Panc1 (cell line): Measurements from ENCODE around the gene JDP2. TPM values are rescaled to one million over a fixed set of nuclear protein-coding genes. Genes with fewer than 3 reads are reported as not detected.

ENCODE experiments used
- ATAC-seq: fragments of 200-7000 bp; cut with Tn5 transposase; 2 replicates; pipeline ENCODE4 v1.9.1; 2020; ENCODE audit warnings: mild to moderate bottlenecking, moderate library complexity
- BruUV-seq: library from RNA; stranded (reverse); fragments of 400-500 nt; replicated peaks from 2 replicates; lab custom pipeline; 2021; lab: Mats Ljungman, UMichigan
- CTCF ChIA-PET: fragments of 300-600 bp; sonication (Branson Sonifier 250); formaldehyde crosslinking; loops from one replicate; lab custom pipeline; 2022; ENCODE audit warnings: antibody characterized with exemption; lab: Charles Lee
- POLR2A ChIA-PET: fragments of 300-600 bp; sonication (Branson Sonifier 250); formaldehyde crosslinking; loops from one replicate; lab custom pipeline; 2022; ENCODE audit warnings: antibody characterized with exemption; lab: Charles Lee
- DNase-seq: peaks from one replicate; pipeline ENCODE4 v3.0.0-alpha.2; 2010; ENCODE audit warnings: low read depth, low spot score
- H3K27ac ChIP-seq: 2 replicates; pipeline ENCODE4 v1.5.1; 2011; ENCODE audit warnings: mild to moderate bottlenecking, low read length, inconsistent platforms
- H3K27me3 ChIP-seq: fragments of 200-500 bp; sonication (Bioruptor generic); 2 replicates; pipeline ENCODE4 v1.6.0; 2014; ENCODE audit warnings: low read length, inconsistent platforms; ENCODE audit not compliant: control insufficient read depth, insufficient read depth
- H3K36me3 ChIP-seq: fragments of 200-500 bp; sonication (Bioruptor generic); 2 replicates; pipeline ENCODE4 v1.5.1; 2014; ENCODE audit warnings: inconsistent platforms, mild to moderate bottlenecking, low read length, moderate library complexity; ENCODE audit not compliant: control insufficient read depth, insufficient read depth
- H3K4me1 ChIP-seq: 2 replicates; pipeline ENCODE4 v1.5.1; 2011; ENCODE audit warnings: inconsistent platforms, mild to moderate bottlenecking, low read length, moderate library complexity; ENCODE audit not compliant: control insufficient read depth, insufficient read depth
- H3K4me3 ChIP-seq, 2 experiments: 2 replicates each; pipeline ENCODE4 v1.5.1; 2011 to 2012; ENCODE audit warnings: low read depth in 2 of 2, low read length in 2 of 2, mild to moderate bottlenecking in 2 of 2, inconsistent platforms in 1 of 2, moderate library complexity in 1 of 2
- H3K9me3 ChIP-seq: fragments of 200-500 bp; sonication (Bioruptor generic); 2 replicates; pipeline ENCODE4 v1.5.1; 2014; ENCODE audit warnings: low read depth, mild to moderate bottlenecking, inconsistent platforms, low read length, moderate library complexity; ENCODE audit not compliant: control insufficient read depth, insufficient read depth
- POLR2AphosphoS5 ChIP-seq: IDR thresholded peaks from 2 replicates; pipeline ENCODE4 v1.6.1; 2012; ENCODE audit warnings: mild to moderate bottlenecking, low read depth, low read length, moderate library complexity
- REST ChIP-seq, 2 experiments: IDR thresholded peaks; 2 replicates each; pipeline ENCODE4 v1.6.1; 2011 to 2012; ENCODE audit warnings: low read depth in 2 of 2, control low read depth in 1 of 2, low read length in 1 of 2, mild to moderate bottlenecking in 1 of 2, moderate library complexity in 1 of 2; ENCODE audit not compliant: insufficient read depth in 1 of 2
- SIN3A ChIP-seq: IDR thresholded peaks from 2 replicates; pipeline ENCODE4 v1.6.1; 2012; ENCODE audit warnings: low read depth, mild to moderate bottlenecking, low read length, moderate library complexity, borderline replicate concordance; ENCODE audit not compliant: insufficient read depth
- TCF7L2 ChIP-seq: IDR thresholded peaks from 2 replicates; pipeline ENCODE4 v1.6.1; 2011; ENCODE audit warnings: mild to moderate bottlenecking, low read depth, low read length, inconsistent platforms
- in situ Hi-C: cut with HindIII; loops from 2 replicates; pipeline ENCODE4 v1.10.0; 2016; ENCODE audit warnings: low sequenced_read_pairs, low pct_unique_long_range_greater_than_20kb
- intact Hi-C: fragments of 100-400 bp; cut with micrococcal nuclease; formaldehyde crosslinking; loops from one replicate; pipeline ENCODE4 v1.10.0; 2022; ENCODE audit not compliant: unreplicated experiment
- total RNA-seq: library from RNA; stranded (reverse); gene quantifications from one replicate; pipeline ENCODE4 v1.2.1, GENCODE V29; 2021; ENCODE audit not compliant: unreplicated experiment
- TF ChIP-seq, protein P1 (sequence below): fragments of 450-650 bp; IDR thresholded peaks from 2 replicates; pipeline ENCODE4 v1.5.1; 2017; ENCODE audit warnings: mild to moderate bottlenecking

The JDP2 gene
- total RNA-seq, 1 experiment from 2014 or later, result 17.5 TPM

DNA sequence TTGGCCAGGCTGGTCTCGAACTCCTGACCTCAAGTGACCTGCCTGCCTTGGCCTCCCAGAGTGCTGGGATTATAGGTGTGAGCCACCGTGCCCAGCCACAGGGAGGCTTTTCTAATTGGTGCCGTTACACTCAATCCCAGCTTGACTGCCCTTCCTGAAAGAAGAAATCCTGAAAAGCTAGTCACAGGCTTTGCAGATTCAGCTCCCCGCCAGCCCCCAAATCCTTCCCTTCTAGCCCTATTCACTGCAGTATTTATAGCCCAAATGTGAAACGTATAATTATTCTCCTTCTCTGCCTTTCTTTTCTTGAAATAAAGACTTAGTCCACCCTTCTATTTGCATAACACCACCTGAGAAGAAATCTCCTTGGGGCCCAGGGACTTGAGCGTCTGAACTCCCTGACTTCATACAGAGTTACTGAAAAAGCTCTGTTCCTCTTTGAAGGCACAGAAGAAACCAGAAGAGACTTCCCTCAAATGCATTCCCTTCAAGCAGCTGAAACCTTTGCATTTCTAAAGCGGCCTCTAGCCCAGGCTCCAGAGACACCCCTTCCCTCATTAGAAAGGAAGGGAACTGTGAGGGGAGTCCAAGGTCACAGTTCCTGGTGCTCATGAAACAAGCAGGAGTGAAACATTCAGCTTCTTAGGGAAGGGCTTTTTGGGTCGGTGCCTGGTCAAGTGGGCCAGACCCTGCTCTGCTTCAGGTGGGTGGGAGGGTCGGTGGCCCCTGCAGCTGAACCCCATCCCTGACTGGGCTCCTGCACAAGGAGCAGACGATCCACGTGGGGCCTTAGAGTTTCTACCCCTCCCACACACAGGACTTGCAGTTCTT lies 52.2 kb downstream of the JDP2 start:
- no peak for TF ChIP-seq TCF7L2
- TF ChIP-seq POLR2AphosphoS5, result no peak
- TF ChIP-seq REST (IDR thresholded peaks at IDR 0.05; ENCODE audit: insufficient read depth in 1 of 2, low read depth in 2 of 2, low read length in 1 of 2), result no peak
- TF ChIP-seq SIN3A, result no peak
- TF ChIP-seq, protein P1, sequence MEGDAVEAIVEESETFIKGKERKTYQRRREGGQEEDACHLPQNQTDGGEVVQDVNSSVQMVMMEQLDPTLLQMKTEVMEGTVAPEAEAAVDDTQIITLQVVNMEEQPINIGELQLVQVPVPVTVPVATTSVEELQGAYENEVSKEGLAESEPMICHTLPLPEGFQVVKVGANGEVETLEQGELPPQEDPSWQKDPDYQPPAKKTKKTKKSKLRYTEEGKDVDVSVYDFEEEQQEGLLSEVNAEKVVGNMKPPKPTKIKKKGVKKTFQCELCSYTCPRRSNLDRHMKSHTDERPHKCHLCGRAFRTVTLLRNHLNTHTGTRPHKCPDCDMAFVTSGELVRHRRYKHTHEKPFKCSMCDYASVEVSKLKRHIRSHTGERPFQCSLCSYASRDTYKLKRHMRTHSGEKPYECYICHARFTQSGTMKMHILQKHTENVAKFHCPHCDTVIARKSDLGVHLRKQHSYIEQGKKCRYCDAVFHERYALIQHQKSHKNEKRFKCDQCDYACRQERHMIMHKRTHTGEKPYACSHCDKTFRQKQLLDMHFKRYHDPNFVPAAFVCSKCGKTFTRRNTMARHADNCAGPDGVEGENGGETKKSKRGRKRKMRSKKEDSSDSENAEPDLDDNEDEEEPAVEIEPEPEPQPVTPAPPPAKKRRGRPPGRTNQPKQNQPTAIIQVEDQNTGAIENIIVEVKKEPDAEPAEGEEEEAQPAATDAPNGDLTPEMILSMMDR, result no peak
- in situ Hi-C loops, result no loop called here
- H3K36me3 ChIP-seq, result no peaks in the 10 kb centered on the region
- no TSS peak for BruUV-seq
- ChIA-PET CTCF (no interaction called here), POLR2A (interaction anchor here (0.7 kb wide), 1 partner anchor 184 kb away, joined by 3 read pairs; no protein-coding TSS in a partner anchor)
- H3K9me3 ChIP-seq, result no peaks in the 10 kb centered on the region
- ATAC-seq (no peak), DNase-seq (no peak)
- H3K4me1 ChIP-seq, result no peaks in the 10 kb centered on the region
- intact Hi-C loops, result loop anchor here (10.0 kb wide), 1 partner anchor 345 kb away; no protein-coding TSS in a partner anchor
- no peak overlapping the region for H3K27ac ChIP-seq
- no peaks in the 10 kb centered on the region for H3K27me3 ChIP-seq
- H3K4me3 ChIP-seq, result no peak overlapping the region

DNA sequence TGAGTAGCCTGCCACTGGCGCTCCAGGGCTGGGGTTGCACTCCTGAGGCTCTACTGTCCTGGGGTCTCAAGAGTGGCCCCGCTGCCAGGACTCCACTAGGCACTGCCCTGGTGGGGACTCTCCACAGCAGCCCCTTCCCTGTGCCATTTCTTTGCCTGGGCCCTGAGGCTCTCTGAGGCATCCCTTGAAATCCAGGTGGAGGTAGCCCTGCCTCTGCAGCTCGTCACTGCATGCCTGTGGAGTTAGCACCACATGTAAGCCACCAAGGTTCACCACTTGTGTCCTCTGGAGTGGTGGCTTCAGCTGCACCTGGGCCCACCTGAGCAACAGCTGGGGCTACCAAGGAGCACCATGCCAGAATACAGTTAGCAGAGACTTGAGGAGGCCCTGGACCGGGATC lies 54.5 kb downstream of the JDP2 start:
- ChIA-PET CTCF (no interaction called here), POLR2A (no interaction called here)
- Histone ChIP-seq H3K4me1 (no peaks in the 10 kb centered on the region), H3K9me3 (no peaks in the 10 kb centered on the region), H3K36me3 (no peaks in the 10 kb centered on the region), H3K27ac (no peak overlapping the region), H3K4me3 (no peak overlapping the region), H3K27me3 (no peaks in the 10 kb centered on the region)
- in situ Hi-C loops, result no loop called here
- BruUV-seq, result no TSS peak
- ATAC-seq, result no peak
- intact Hi-C loops, result loop anchor here (10.0 kb wide), 1 partner anchor 348 kb away; no protein-coding TSS in a partner anchor
- no peak for TF ChIP-seq REST (IDR thresholded peaks at IDR 0.05; ENCODE audit: insufficient read depth in 1 of 2, low read depth in 2 of 2, low read length in 1 of 2)
- no peak for TF ChIP-seq TCF7L2
- no peak for TF ChIP-seq SIN3A
- TF ChIP-seq, protein P1, result no peak
- no peak for TF ChIP-seq POLR2AphosphoS5
- no peak for DNase-seq
